Transverse colon (tissue), 4 donors: ENCODE results near the gene CDH18.

Experiments
- CTCF ChIP-seq, 5 experiments: fragments of 200-600 bp in 3 of 5; fragments of 450-650 bp in 2 of 5; sonication (generic) in 3 of 5; IDR thresholded peaks; 1 replicate in 2 of 5; 2 replicates in 3 of 5; pipeline ENCODE4 v1.5.1; 2016 to 2017; ENCODE audit warnings: antibody characterized with exemption in 5 of 5, inconsistent platforms in 3 of 5, mild to moderate bottlenecking in 2 of 5, moderate library complexity in 1 of 5
- EP300 ChIP-seq: sonication (generic); formaldehyde crosslinking; IDR thresholded peaks from one replicate; pipeline ENCODE4 v1.6.1; 2017; ENCODE audit warnings: antibody characterized with exemption, low read depth
- POLR2A ChIP-seq: fragments of 450-650 bp; IDR thresholded peaks from one replicate; pipeline ENCODE4 v1.6.1; 2016; ENCODE audit warnings: antibody characterized with exemption, mild to moderate bottlenecking, moderate library complexity
- POLR2AphosphoS5 ChIP-seq, 3 donors: sonication (generic); formaldehyde crosslinking; IDR thresholded peaks; one replicate each; pipeline ENCODE4 v1.6.1; 2016; ENCODE audit warnings: antibody characterized with exemption in 3 of 3

- no peak for TF ChIP-seq POLR2A
- no peak for TF ChIP-seq CTCF (IDR thresholded peaks at IDR 0.05)
- TF ChIP-seq EP300, result no peak
- TF ChIP-seq POLR2AphosphoS5 (IDR thresholded peaks at IDR 0.05), result no peak
These were observed 67.2 kb downstream of the CDH18 start for GRCh38 chr5:19920761-19921160.
